HepG2 (cell line): ENCODE measurements around the gene VKORC1. TPM values are rescaled to one million over a fixed set of nuclear protein-coding genes. Genes with fewer than 3 reads are reported as not detected.

ENCODE experiments used
- CENPBD1 ChIP-seq: sonication (generic); formaldehyde crosslinking; IDR thresholded peaks from 2 replicates; pipeline ENCODE4 v1.8.0; 2022; ENCODE audit warnings: missing genetic modification reagents, low read depth, mild to moderate bottlenecking, borderline replicate concordance
- CHD2 ChIP-seq: IDR thresholded peaks from 2 replicates; pipeline ENCODE4 v1.6.1; 2011; ENCODE audit warnings: low read depth, low read length, improper control_type of control experiment
- FOXO1 ChIP-seq: sonication (generic); formaldehyde crosslinking; IDR thresholded peaks from 2 replicates; pipeline ENCODE4 v1.4.0; 2020; ENCODE audit warnings: missing genetic modification reagents
- GPN1 ChIP-seq: sonication (generic); formaldehyde crosslinking; IDR thresholded peaks from 2 replicates; pipeline ENCODE4 v1.5.1; 2020; ENCODE audit warnings: missing genetic modification reagents, borderline replicate concordance
- HNRNPLL ChIP-seq: fragments of 200-400 bp; formaldehyde crosslinking; IDR thresholded peaks from 2 replicates; pipeline ENCODE4 v1.6.1; 2017; ENCODE audit warnings: mild to moderate bottlenecking, low read depth, low read length; ENCODE audit not compliant: poor library complexity, severe bottlenecking
- IRF9 ChIP-seq: sonication (generic); formaldehyde crosslinking; IDR thresholded peaks from 2 replicates; pipeline ENCODE4 v1.8.0; 2022; ENCODE audit warnings: missing genetic modification reagents, mild to moderate bottlenecking, borderline replicate concordance
- NFRKB ChIP-seq: fragments of 450-650 bp; IDR thresholded peaks from 2 replicates; pipeline ENCODE4 v1.6.1; 2017
- NR2C2 ChIP-seq: sonication (generic); formaldehyde crosslinking; IDR thresholded peaks from 2 replicates; pipeline ENCODE4 v1.4.0; 2020; ENCODE audit warnings: missing genetic modification reagents, mild to moderate bottlenecking, moderate library complexity, borderline replicate concordance
- PAX8 ChIP-seq: sonication (generic); formaldehyde crosslinking; IDR thresholded peaks from 2 replicates; pipeline ENCODE4 v1.8.0; 2022; ENCODE audit warnings: mild to moderate bottlenecking, missing genetic modification reagents, borderline replicate concordance
- RAD51 ChIP-seq: fragments of 450-650 bp; IDR thresholded peaks from 2 replicates; pipeline ENCODE4 v1.6.1; 2016; ENCODE audit warnings: borderline replicate concordance
- SATB2 ChIP-seq: sonication (generic); formaldehyde crosslinking; IDR thresholded peaks from 2 replicates; pipeline ENCODE4 v1.5.0; 2020; ENCODE audit warnings: missing genetic modification reagents
- SP5 ChIP-seq: IDR thresholded peaks from 2 replicates; pipeline ENCODE4 v1.6.1; 2016; ENCODE audit warnings: low read depth, borderline replicate concordance
- THAP8 ChIP-seq: sonication (generic); formaldehyde crosslinking; IDR thresholded peaks from 2 replicates; pipeline ENCODE4 v1.5.1; 2020; ENCODE audit warnings: missing genetic modification reagents, mild to moderate bottlenecking, borderline replicate concordance
- TP53 ChIP-seq: sonication (generic); formaldehyde crosslinking; conservative IDR thresholded peaks from 2 replicates; pipeline ENCODE4 v1.4.0; 2020; ENCODE audit warnings: missing genetic modification reagents
- ZBTB14 ChIP-seq: sonication (generic); formaldehyde crosslinking; IDR thresholded peaks from 2 replicates; pipeline ENCODE4 v1.4.0; 2020; ENCODE audit warnings: missing genetic modification reagents
- ZC3H4 ChIP-seq: sonication (generic); formaldehyde crosslinking; IDR thresholded peaks from 2 replicates; pipeline ENCODE4 v1.4.0; 2020; ENCODE audit warnings: missing genetic modification reagents, borderline replicate concordance
- ZNF20 ChIP-seq: sonication (generic); formaldehyde crosslinking; IDR thresholded peaks from 2 replicates; pipeline ENCODE4 v1.4.0; 2020; ENCODE audit warnings: mild to moderate bottlenecking, moderate library complexity, missing genetic modification reagents
- ZNF225 ChIP-seq: sonication (generic); formaldehyde crosslinking; IDR thresholded peaks from 2 replicates; pipeline ENCODE4 v1.4.0; 2020; ENCODE audit warnings: mild to moderate bottlenecking, missing genetic modification reagents
- ZNF337 ChIP-seq: sonication (generic); formaldehyde crosslinking; IDR thresholded peaks from 2 replicates; pipeline ENCODE4 v1.5.1; 2020; ENCODE audit warnings: missing genetic modification reagents, low read depth, mild to moderate bottlenecking, borderline replicate concordance
- ZNF670 ChIP-seq: sonication (generic); formaldehyde crosslinking; IDR thresholded peaks from 2 replicates; pipeline ENCODE4 v1.8.0; 2022; ENCODE audit warnings: mild to moderate bottlenecking, missing genetic modification reagents, borderline replicate concordance
- polyA plus RNA-seq, 8 experiments: library from polyadenylated mRNA; depleted of rRNA in 3 of 8; stranded (reverse) in 7 of 8; unstranded in 1 of 8; fragments of >200 nt; fragmentation: Illumina TruSeq in 4 of 8; extraction: Trizol in 4 of 8; gene quantifications; 2 replicates each; pipeline versions ENCODE4 v1.2.1 to v1.2.3, GENCODE V29; 2011 to 2016; ENCODE audit warnings: low read depth in 4 of 8, missing spikeins in 1 of 8, mixed read lengths in 1 of 8; ENCODE audit not compliant: insufficient read depth in 1 of 8
- total RNA-seq, 5 experiments: library from RNA; depleted of rRNA; stranded (reverse); fragments of >200 nt; fragmentation: Illumina TruSeq; extraction: Trizol; gene quantifications; 2 replicates each; pipeline ENCODE4 v1.2.3, GENCODE V29; 2016; ENCODE audit warnings: low read depth in 1 of 5
- TF ChIP-seq, protein P1 (sequence below): IDR thresholded peaks from 2 replicates; pipeline ENCODE4 v1.6.1; 2016
- TF ChIP-seq, protein P2 (sequence below): sonication (generic); formaldehyde crosslinking; conservative IDR thresholded peaks from 2 replicates; pipeline ENCODE4 v1.4.0; 2020; ENCODE audit warnings: missing genetic modification reagents

The VKORC1 gene
- total and polyA plus RNA-seq, 2 of the 13 experiments (the other 11 are each of a cell fraction or from before 2014, with no cell fraction given) = 141 to 615 TPM

DNA sequence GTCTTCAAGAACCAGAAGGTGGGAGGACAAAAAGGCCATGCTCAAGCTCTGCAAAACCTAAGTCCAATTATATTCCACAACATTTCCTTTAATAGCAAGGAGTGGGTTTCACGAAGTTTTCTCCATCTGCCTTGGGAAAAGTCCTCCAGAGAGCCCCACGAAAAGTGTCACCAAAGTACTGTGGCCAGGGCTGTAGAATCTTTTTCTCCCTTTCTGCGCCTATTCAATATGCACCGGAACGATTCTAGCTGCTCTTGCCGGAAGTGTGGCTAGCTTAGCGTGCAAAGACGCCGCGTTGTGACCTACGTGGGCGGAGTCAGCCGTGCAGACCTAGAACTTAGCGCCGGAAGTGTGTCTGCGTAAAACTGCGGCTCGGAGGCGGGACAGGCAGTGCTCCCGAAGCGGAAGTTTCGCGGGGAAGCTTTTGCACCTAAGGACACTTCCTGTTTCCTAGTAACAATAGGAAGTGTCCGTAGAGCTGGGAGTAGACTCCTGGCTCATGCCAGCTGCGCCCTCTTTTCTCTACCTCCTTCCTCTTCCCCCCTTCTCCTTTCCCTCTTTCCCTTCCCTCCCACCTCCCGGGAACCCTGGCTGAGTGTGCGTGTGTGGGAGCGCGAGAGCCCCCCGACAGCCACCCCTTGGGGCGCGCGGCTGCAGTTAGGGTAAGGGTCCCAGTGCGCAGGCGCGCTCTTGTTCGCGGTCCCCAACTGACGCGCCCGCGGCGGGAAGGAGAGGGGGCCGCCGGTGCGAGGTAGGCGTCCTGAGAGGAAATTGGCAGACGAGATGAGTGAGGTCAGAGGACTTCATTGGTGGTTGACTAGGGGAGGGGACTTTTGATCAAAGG is 20.4 kb downstream of the VKORC1 start, which contains the start of the genes ZNF646 and ZNF668 (continued):
- no peak for TF ChIP-seq CHD2
- TF ChIP-seq TP53 (CRISPR knock-in tag) = peak; percentile 60; the same call in 1 of the 2 replicates
- TF ChIP-seq FOXO1 = peak; percentile 84
- no peak for TF ChIP-seq RAD51
- peak; percentile 97 for TF ChIP-seq NR2C2 (CRISPR knock-in tag)
- no peak; the same call in 1 of the 2 replicates for TF ChIP-seq CENPBD1 (CRISPR knock-in tag)
- TF ChIP-seq HNRNPLL = peak; percentile 90
- TF ChIP-seq NFRKB = no peak
- TF ChIP-seq ZNF670 (CRISPR knock-in tag) = no peak; the same call in 1 of the 2 replicates
- peak; percentile 56 for TF ChIP-seq ZBTB14
- no peak for TF ChIP-seq GPN1 (CRISPR knock-in tag)
- TF ChIP-seq IRF9 (CRISPR knock-in tag) = no peak; the same call in 1 of the 2 replicates
- TF ChIP-seq ZNF337 = peak; percentile 51; the same call in 1 of the 2 replicates
- TF ChIP-seq, protein P1, sequence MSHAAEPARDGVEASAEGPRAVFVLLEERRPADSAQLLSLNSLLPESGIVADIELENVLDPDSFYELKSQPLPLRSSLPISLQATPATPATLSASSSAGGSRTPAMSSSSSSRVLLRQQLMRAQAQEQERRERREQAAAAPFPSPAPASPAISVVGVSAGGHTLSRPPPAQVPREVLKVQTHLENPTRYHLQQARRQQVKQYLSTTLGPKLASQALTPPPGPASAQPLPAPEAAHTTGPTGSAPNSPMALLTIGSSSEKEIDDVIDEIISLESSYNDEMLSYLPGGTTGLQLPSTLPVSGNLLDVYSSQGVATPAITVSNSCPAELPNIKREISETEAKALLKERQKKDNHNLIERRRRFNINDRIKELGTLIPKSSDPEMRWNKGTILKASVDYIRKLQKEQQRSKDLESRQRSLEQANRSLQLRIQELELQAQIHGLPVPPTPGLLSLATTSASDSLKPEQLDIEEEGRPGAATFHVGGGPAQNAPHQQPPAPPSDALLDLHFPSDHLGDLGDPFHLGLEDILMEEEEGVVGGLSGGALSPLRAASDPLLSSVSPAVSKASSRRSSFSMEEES (CRISPR knock-in tag) = peak; percentile 7; the same call in 1 of the 2 replicates
- TF ChIP-seq ZNF20 = no peak; the same call in 1 of the 2 replicates
- TF ChIP-seq ZNF225 (CRISPR knock-in tag) = peak; percentile 62; the same call in 1 of the 2 replicates
- TF ChIP-seq SP5 (CRISPR knock-in tag) = peak; percentile 91
- 0 out of 2 replicates have a peak, but pooled peaks have one; percentile 51 for TF ChIP-seq SATB2 (CRISPR knock-in tag)
- TF ChIP-seq ZC3H4 = no peak
- no peak; the same call in 1 of the 2 replicates for TF ChIP-seq PAX8
- no peak for TF ChIP-seq THAP8 (CRISPR knock-in tag)
- TF ChIP-seq, protein P2, sequence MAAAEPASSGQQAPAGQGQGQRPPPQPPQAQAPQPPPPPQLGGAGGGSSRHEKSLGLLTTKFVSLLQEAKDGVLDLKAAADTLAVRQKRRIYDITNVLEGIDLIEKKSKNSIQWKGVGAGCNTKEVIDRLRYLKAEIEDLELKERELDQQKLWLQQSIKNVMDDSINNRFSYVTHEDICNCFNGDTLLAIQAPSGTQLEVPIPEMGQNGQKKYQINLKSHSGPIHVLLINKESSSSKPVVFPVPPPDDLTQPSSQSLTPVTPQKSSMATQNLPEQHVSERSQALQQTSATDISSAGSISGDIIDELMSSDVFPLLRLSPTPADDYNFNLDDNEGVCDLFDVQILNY (CRISPR knock-in tag) = no peak; the same call in 1 of the 2 replicates
